ENCODE data around the gene OR2A7.
"Not testable (repeated sequence)": the region's sequence is repeated elsewhere in the genome, so short reads cannot be mapped to it uniquely, and the experiment has no call there.

DNA sequence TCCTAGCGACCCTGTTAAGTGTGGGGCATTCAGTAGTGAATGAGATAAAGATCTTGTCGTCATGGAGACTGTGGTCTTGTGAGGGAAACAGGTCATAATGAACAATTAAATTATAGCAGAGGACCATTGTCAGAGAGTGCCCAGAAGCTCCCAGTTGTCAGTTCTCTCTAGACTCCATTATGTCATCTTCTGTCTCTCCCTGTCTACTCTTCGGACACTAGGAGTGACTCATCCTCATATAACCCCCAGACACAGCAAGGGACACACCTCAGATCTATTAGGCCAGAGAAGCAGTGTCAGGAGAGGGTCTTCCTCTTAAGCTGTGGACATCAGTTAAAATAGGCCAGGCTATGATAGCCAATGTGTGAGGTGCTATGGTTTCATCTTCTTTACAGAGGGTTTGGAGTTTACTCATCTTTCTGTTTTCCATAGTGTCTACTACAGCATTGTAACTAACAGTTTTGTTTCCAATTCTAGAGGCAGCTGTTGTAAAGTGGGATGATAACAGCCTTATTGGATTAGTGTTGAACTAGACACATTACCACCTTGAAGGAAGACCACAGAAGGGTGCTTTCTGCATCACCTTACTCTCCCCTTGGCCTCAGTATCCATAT lies 22.7 kb upstream of the OR2A7 start:
- TF ChIP-seq, protein P1, sequence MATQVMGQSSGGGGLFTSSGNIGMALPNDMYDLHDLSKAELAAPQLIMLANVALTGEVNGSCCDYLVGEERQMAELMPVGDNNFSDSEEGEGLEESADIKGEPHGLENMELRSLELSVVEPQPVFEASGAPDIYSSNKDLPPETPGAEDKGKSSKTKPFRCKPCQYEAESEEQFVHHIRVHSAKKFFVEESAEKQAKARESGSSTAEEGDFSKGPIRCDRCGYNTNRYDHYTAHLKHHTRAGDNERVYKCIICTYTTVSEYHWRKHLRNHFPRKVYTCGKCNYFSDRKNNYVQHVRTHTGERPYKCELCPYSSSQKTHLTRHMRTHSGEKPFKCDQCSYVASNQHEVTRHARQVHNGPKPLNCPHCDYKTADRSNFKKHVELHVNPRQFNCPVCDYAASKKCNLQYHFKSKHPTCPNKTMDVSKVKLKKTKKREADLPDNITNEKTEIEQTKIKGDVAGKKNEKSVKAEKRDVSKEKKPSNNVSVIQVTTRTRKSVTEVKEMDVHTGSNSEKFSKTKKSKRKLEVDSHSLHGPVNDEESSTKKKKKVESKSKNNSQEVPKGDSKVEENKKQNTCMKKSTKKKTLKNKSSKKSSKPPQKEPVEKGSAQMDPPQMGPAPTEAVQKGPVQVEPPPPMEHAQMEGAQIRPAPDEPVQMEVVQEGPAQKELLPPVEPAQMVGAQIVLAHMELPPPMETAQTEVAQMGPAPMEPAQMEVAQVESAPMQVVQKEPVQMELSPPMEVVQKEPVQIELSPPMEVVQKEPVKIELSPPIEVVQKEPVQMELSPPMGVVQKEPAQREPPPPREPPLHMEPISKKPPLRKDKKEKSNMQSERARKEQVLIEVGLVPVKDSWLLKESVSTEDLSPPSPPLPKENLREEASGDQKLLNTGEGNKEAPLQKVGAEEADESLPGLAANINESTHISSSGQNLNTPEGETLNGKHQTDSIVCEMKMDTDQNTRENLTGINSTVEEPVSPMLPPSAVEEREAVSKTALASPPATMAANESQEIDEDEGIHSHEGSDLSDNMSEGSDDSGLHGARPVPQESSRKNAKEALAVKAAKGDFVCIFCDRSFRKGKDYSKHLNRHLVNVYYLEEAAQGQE (IDR thresholded peaks at IDR 0.05) = not testable (repeated sequence)
- TF ChIP-seq, protein P2, sequence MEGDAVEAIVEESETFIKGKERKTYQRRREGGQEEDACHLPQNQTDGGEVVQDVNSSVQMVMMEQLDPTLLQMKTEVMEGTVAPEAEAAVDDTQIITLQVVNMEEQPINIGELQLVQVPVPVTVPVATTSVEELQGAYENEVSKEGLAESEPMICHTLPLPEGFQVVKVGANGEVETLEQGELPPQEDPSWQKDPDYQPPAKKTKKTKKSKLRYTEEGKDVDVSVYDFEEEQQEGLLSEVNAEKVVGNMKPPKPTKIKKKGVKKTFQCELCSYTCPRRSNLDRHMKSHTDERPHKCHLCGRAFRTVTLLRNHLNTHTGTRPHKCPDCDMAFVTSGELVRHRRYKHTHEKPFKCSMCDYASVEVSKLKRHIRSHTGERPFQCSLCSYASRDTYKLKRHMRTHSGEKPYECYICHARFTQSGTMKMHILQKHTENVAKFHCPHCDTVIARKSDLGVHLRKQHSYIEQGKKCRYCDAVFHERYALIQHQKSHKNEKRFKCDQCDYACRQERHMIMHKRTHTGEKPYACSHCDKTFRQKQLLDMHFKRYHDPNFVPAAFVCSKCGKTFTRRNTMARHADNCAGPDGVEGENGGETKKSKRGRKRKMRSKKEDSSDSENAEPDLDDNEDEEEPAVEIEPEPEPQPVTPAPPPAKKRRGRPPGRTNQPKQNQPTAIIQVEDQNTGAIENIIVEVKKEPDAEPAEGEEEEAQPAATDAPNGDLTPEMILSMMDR (IDR thresholded peaks at IDR 0.05) = not testable (repeated sequence)
- TF ChIP-seq HOXB13 (CRISPR knock-in tag; IDR thresholded peaks at IDR 0.05; ENCODE audit: low read depth); RFX5 (IDR thresholded peaks at IDR 0.05); POLR2A (IDR thresholded peaks at IDR 0.05; ENCODE audit: low read length); ZC3H11A (IDR thresholded peaks at IDR 0.05); TP53 (CRISPR knock-in tag; IDR thresholded peaks at IDR 0.05); NPAS2 (CRISPR knock-in tag; IDR thresholded peaks at IDR 0.05; ENCODE audit: borderline replicate concordance): not testable (repeated sequence)
- TF ChIP-seq, protein P3, sequence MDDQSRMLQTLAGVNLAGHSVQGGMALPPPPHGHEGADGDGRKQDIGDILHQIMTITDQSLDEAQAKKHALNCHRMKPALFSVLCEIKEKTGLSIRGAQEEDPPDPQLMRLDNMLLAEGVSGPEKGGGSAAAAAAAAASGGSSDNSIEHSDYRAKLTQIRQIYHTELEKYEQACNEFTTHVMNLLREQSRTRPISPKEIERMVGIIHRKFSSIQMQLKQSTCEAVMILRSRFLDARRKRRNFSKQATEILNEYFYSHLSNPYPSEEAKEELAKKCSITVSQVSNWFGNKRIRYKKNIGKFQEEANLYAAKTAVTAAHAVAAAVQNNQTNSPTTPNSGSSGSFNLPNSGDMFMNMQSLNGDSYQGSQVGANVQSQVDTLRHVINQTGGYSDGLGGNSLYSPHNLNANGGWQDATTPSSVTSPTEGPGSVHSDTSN (IDR thresholded peaks at IDR 0.05) = not testable (repeated sequence)
